Left ventricle myocardium inferior (tissue), 1 donor: ENCODE results near the gene TRIM16. TPM values are rescaled to one million over a fixed set of nuclear protein-coding genes. Genes with fewer than 3 reads are reported as not detected.
"Not testable (repeated sequence)": the region's sequence is repeated elsewhere in the genome, so short reads cannot be mapped to it uniquely, and the experiment has no call there.

Experiments
- DNase-seq: peaks from one replicate; pipeline ENCODE4 v3.0.0-alpha.2; 2020
- H3K27ac ChIP-seq: fragments of 200-600 bp; replicated peaks from 2 replicates; pipeline ENCODE4 v1.8.0; 2021
- H3K27me3 ChIP-seq: fragments of 200-600 bp; 2 replicates; pipeline ENCODE4 v1.8.0; 2021; ENCODE audit warnings: low read depth
- H3K36me3 ChIP-seq: fragments of 200-600 bp; 2 replicates; pipeline ENCODE4 v1.8.0; 2021
- H3K4me1 ChIP-seq: fragments of 200-600 bp; 2 replicates; pipeline ENCODE4 v1.8.0; 2021
- H3K4me3 ChIP-seq: fragments of 200-600 bp; 2 replicates; pipeline ENCODE4 v1.8.0; 2021; ENCODE audit warnings: mild to moderate bottlenecking, moderate library complexity
- H3K9me3 ChIP-seq: fragments of 200-600 bp; replicated peaks from 2 replicates; pipeline ENCODE4 v1.8.0; 2021
- CTCF ChIP-seq: fragments of 200-600 bp; IDR thresholded peaks from 2 replicates; pipeline ENCODE4 v1.8.0; 2021; ENCODE audit warnings: antibody characterized with exemption, mild to moderate bottlenecking, borderline replicate concordance
- intact Hi-C: fragments of 100-400 bp; cut with micrococcal nuclease; formaldehyde crosslinking; loops from one replicate; pipeline ENCODE4 v1.11.0; 2022
- total RNA-seq: library from RNA; stranded (reverse); fragmentation: NEBNext Ultra II Directional; extraction: Animal tissue kit (Norgen Biotek cat#: 25700); gene quantifications from one replicate; pipeline ENCODE4 v1.2.1, GENCODE V29; 2021
- donor health status: DM: no; HTN: yes; CAD: no; lungs with severe emphysema.

Gene TRIM16
- total RNA-seq, 1 donor from 2014 or later, result 30.4 TPM

GRCh38 chr17:15683135-15683534 is 976 bp downstream of the TRIM16 start:
- H3K27ac ChIP-seq, H3K27me3 ChIP-seq, H3K4me1 ChIP-seq, H3K9me3 ChIP-seq, intact Hi-C loops, H3K4me3 ChIP-seq, H3K36me3 ChIP-seq, DNase-seq: not testable (repeated sequence)

- intact Hi-C loops, H3K4me3 ChIP-seq, H3K4me1 ChIP-seq, H3K36me3 ChIP-seq, DNase-seq, H3K27me3 ChIP-seq, H3K27ac ChIP-seq, H3K9me3 ChIP-seq: not testable (repeated sequence)
These were observed 8.1 kb downstream of the TRIM16 start for GRCh38 chr17:15675991-15676390.

DNA sequence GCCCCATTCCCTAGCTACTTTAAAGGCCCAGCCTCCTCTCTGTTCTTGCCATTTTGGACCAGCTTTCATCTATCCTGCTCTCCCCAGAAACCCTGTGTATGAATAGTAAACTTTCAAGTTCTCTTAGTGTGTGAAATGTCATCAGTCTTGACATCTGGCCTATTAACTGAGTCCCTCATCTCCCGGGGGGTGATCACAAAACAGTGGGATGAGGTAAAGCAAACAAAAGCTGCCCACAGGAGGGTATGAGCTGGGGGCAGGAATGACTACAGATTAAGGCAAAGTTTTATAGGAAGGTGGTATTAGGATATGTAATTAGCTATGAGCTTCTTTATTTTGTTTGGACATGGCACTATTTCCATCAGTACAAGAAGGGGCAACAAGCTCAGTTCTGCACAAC is 9.5 kb downstream of the TRIM16 start:
- H3K27me3 ChIP-seq, H3K9me3 ChIP-seq, H3K4me1 ChIP-seq, intact Hi-C loops, H3K4me3 ChIP-seq, H3K27ac ChIP-seq, H3K36me3 ChIP-seq, DNase-seq: not testable (repeated sequence)

- TF ChIP-seq CTCF, result peak; percentile 46
- H3K4me1 ChIP-seq, H3K27me3 ChIP-seq, intact Hi-C loops, H3K9me3 ChIP-seq, H3K27ac ChIP-seq, DNase-seq, H3K4me3 ChIP-seq, H3K36me3 ChIP-seq: not testable (repeated sequence)
These were observed 14.6 kb downstream of the TRIM16 start for GRCh38 chr17:15669526-15669925.

DNA sequence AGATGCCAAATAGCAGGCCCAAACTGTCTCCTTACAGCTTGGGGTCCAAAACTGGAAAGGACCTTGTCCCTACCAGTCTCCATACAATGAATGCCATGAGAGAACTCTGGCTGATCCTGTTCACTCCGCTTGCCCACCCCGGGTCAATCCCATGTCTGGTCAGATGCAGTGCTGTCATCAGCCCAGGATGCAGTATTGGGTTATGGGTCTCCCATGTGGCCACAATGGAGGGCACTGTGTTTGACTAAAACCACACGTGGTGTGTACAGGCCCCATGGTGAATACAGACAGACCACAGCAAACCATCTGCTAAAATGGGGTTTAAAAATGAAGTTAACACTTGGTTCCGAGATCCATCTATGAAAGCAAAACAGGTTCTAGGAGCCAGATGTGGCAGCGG is 20.4 kb downstream of the TRIM16 start:
- Histone ChIP-seq H3K27me3 (no peaks in the 10 kb centered on the region), H3K4me3 (no peak overlapping the region), H3K36me3 (no peaks in the 10 kb centered on the region), H3K4me1 (peaks cover 29% of the 10 kb centered on the region), H3K27ac (no peak overlapping the region), H3K9me3 (no peaks in the 10 kb centered on the region)
- TF ChIP-seq CTCF, result no peak
- DNase-seq, result no peak
- intact Hi-C loops, result no loop called here

GRCh38 chr17:15663176-15663575 is 20.9 kb downstream of the TRIM16 start:
- Histone ChIP-seq H3K4me1 (peaks cover 29% of the 10 kb centered on the region), H3K9me3 (no peaks in the 10 kb centered on the region), H3K4me3 (no peak overlapping the region), H3K36me3 (no peaks in the 10 kb centered on the region), H3K27me3 (no peaks in the 10 kb centered on the region), H3K27ac (no peak overlapping the region)
- TF ChIP-seq CTCF, result no peak
- DNase-seq, result no peak
- intact Hi-C loops, result no loop called here

DNA sequence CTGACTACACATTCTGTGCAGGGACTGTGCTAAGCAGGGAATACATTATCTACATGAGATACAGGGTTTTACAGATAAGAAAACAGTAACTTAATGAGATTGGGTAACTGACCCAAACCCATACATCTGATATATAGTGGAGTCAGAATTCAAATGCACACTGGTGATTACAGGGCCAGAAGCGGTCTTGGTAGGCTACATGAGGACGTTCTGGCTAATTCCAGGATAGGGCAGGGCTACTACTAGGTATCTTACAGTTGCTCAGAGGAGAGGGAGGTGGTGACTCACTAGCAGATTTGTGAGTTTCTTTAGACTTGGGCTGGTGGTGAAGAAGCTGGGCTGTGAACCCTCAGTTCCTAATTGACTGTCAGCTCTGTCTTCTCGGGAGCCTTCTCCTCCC is 21.4 kb downstream of the TRIM16 start:
- no peak for TF ChIP-seq CTCF
- Histone ChIP-seq H3K9me3 (no peaks in the 10 kb centered on the region), H3K4me1 (peaks cover 29% of the 10 kb centered on the region), H3K27ac (no peak overlapping the region), H3K36me3 (no peaks in the 10 kb centered on the region), H3K4me3 (no peak overlapping the region), H3K27me3 (no peaks in the 10 kb centered on the region)
- intact Hi-C loops, result no loop called here
- no peak for DNase-seq
